NCI-H146 (cell line): ENCODE results near the gene RAB11FIP5.
A peak's percentile ranks its signal among the peaks of the same experiment; 100 is the strongest.

Source experiments
- DNase-seq: peaks from one replicate; lab custom pipeline; 2025; lab: John Stamatoyannopoulos, UW

Gene RAB11FIP5

GRCh38 chr2:73084971-73085370, 27.8 kb downstream of the RAB11FIP5 start:
- DNase-seq = no peak

GRCh38 chr2:73083886-73084800, 28.6 kb downstream of the RAB11FIP5 start:
- peak; percentile 24 for DNase-seq

- no peak for DNase-seq
Observed at GRCh38 chr2:73082523-73083410, 30.0 kb downstream of the RAB11FIP5 start.

GRCh38 chr2:73081181-73081671, 31.5 kb downstream of the RAB11FIP5 start:
- DNase-seq = no peak

- DNase-seq = no peak
Observed at GRCh38 chr2:73080321-73081131, 32.2 kb downstream of the RAB11FIP5 start.

GRCh38 chr2:73079636-73080035, 33.1 kb downstream of the RAB11FIP5 start:
- no peak for DNase-seq

- no peak for DNase-seq
Observed at GRCh38 chr2:73078457-73079411, 34.0 kb downstream of the RAB11FIP5 start.

GRCh38 chr2:73077424-73077795, 35.3 kb downstream of the RAB11FIP5 start:
- DNase-seq = no peak

- DNase-seq = no peak
Observed at GRCh38 chr2:73076701-73077423, 35.9 kb downstream of the RAB11FIP5 start.

- DNase-seq = no peak
Observed at GRCh38 chr2:73075477-73076373, 37.0 kb downstream of the RAB11FIP5 start.

GRCh38 chr2:73074110-73075069, 38.4 kb downstream of the RAB11FIP5 start:
- DNase-seq = no peak

- no peak for DNase-seq
Observed at GRCh38 chr2:73072416-73072815, 40.3 kb downstream of the RAB11FIP5 start.

GRCh38 chr2:73072129-73072395, 40.7 kb downstream of the RAB11FIP5 start:
- peak; percentile 28 for DNase-seq

GRCh38 chr2:73071360-73072128, 41.2 kb downstream of the RAB11FIP5 start, which contains the start of gene SFXN5:
Gene SFXN5, minus strand, starts transcription at chr2:73071712. Its CDS starts 7 bp downstream, at chr2:73071705.
- DNase-seq = peak; percentile 95

- DNase-seq = peak; percentile 72
Observed at GRCh38 chr2:73070643-73071359, 41.9 kb downstream of the RAB11FIP5 start.
